ENCODE measurements around the gene CISD3.

CISD3 gene

GRCh38 chr17:38709864-38710603 is 20.1 kb upstream of the CISD3 start:
- Histone ChIP-seq H3K36me3 (ENCODE audit: control insufficient read depth in 1 of 2, insufficient read depth in 2 of 2, low read length in 2 of 2) (peaks cover 46 to 63% of the 10 kb centered on the region in 2 donors), H3K27me3 (ENCODE audit: low read depth, low read length) (no peaks in the 10 kb centered on the region), H3K27ac (ENCODE audit: low read length) (no peak overlapping the region), H3K9me3 (ENCODE audit: control insufficient read depth in 1 of 2, low read length in 2 of 2) (no peaks in the 10 kb centered on the region), H3K4me3 (ENCODE audit: low read depth in 1 of 2, low read length in 2 of 2) (no peak overlapping the region), H3K4me1 (ENCODE audit: control insufficient read depth in 1 of 2, insufficient read depth in 2 of 2, low read length in 2 of 2) (peaks cover 4 to 13% of the 10 kb centered on the region in 2 donors)

GRCh38 chr17:38710604-38710962 is 19.6 kb upstream of the CISD3 start:
- Histone ChIP-seq H3K27me3 (ENCODE audit: low read depth, low read length) (no peaks in the 10 kb centered on the region), H3K27ac (ENCODE audit: low read length) (no peak overlapping the region), H3K36me3 (ENCODE audit: control insufficient read depth in 1 of 2, insufficient read depth in 2 of 2, low read length in 2 of 2) (peaks cover 51 to 67% of the 10 kb centered on the region in 2 donors), H3K4me1 (ENCODE audit: control insufficient read depth in 1 of 2, insufficient read depth in 2 of 2, low read length in 2 of 2) (peaks cover 4 to 13% of the 10 kb centered on the region in 2 donors), H3K9me3 (ENCODE audit: control insufficient read depth in 1 of 2, low read length in 2 of 2) (no peaks in the 10 kb centered on the region), H3K4me3 (ENCODE audit: low read depth in 1 of 2, low read length in 2 of 2) (no peak overlapping the region)

- no peak overlapping the region for H3K27ac ChIP-seq (ENCODE audit: low read length)
Observed at GRCh38 chr17:38710985-38711384, 19.2 kb upstream of the CISD3 start.

GRCh38 chr17:38711792-38712571 is 18.2 kb upstream of the CISD3 start:
- Histone ChIP-seq H3K4me3 (ENCODE audit: low read depth in 1 of 2, low read length in 2 of 2) (no peak overlapping the region), H3K4me1 (ENCODE audit: control insufficient read depth in 1 of 2, insufficient read depth in 2 of 2, low read length in 2 of 2) (peaks cover 0 to 6% of the 10 kb centered on the region in 2 donors), H3K27ac (ENCODE audit: low read length) (no peak overlapping the region), H3K9me3 (ENCODE audit: control insufficient read depth in 1 of 2, low read length in 2 of 2) (no peaks in the 10 kb centered on the region), H3K27me3 (ENCODE audit: low read depth, low read length) (no peaks in the 10 kb centered on the region), H3K36me3 (ENCODE audit: control insufficient read depth in 1 of 2, insufficient read depth in 2 of 2, low read length in 2 of 2) (peaks cover 58 to 81% of the 10 kb centered on the region in 2 donors)

More at GRCh38 chr17:38710985-38711384, 19.2 kb upstream of the CISD3 start:
- H3K9me3 ChIP-seq (ENCODE audit: control insufficient read depth in 1 of 2, low read length in 2 of 2), result no peaks in the 10 kb centered on the region
- peaks cover 4 to 13% of the 10 kb centered on the region in 2 donors for H3K4me1 ChIP-seq (ENCODE audit: control insufficient read depth in 1 of 2, insufficient read depth in 2 of 2, low read length in 2 of 2)
- peaks cover 52 to 71% of the 10 kb centered on the region in 2 donors for H3K36me3 ChIP-seq (ENCODE audit: control insufficient read depth in 1 of 2, insufficient read depth in 2 of 2, low read length in 2 of 2)
- no peak overlapping the region for H3K4me3 ChIP-seq (ENCODE audit: low read depth in 1 of 2, low read length in 2 of 2)
- H3K27me3 ChIP-seq (ENCODE audit: low read depth, low read length), result no peaks in the 10 kb centered on the region

- Histone ChIP-seq H3K27me3 (ENCODE audit: low read depth, low read length) (no peaks in the 10 kb centered on the region), H3K4me1 (ENCODE audit: control insufficient read depth in 1 of 2, insufficient read depth in 2 of 2, low read length in 2 of 2) (peaks cover 0 to under 1% of the 10 kb centered on the region in 2 donors), H3K27ac (ENCODE audit: low read length) (no peak overlapping the region), H3K4me3 (ENCODE audit: low read depth in 1 of 2, low read length in 2 of 2) (no peak overlapping the region), H3K36me3 (ENCODE audit: control insufficient read depth in 1 of 2, insufficient read depth in 2 of 2, low read length in 2 of 2) (peaks cover 63 to 83% of the 10 kb centered on the region in 2 donors), H3K9me3 (ENCODE audit: control insufficient read depth in 1 of 2, low read length in 2 of 2) (no peaks in the 10 kb centered on the region)
Observed at GRCh38 chr17:38712593-38712992, 17.5 kb upstream of the CISD3 start.

- H3K4me1 ChIP-seq (ENCODE audit: control insufficient read depth in 1 of 2, insufficient read depth in 2 of 2, low read length in 2 of 2), result no peaks in the 10 kb centered on the region
- no peaks in the 10 kb centered on the region for H3K27me3 ChIP-seq (ENCODE audit: low read depth, low read length)
- no peak overlapping the region for H3K4me3 ChIP-seq (ENCODE audit: low read depth in 1 of 2, low read length in 2 of 2)
- H3K36me3 ChIP-seq (ENCODE audit: control insufficient read depth in 1 of 2, insufficient read depth in 2 of 2, low read length in 2 of 2), result peaks cover 63 to 81% of the 10 kb centered on the region in 2 donors
- H3K9me3 ChIP-seq (ENCODE audit: control insufficient read depth in 1 of 2, low read length in 2 of 2), result no peaks in the 10 kb centered on the region
- H3K27ac ChIP-seq (ENCODE audit: low read length), result no peak overlapping the region
Observed at GRCh38 chr17:38713456-38714075, 16.6 kb upstream of the CISD3 start.

GRCh38 chr17:38715216-38715943 is 14.8 kb upstream of the CISD3 start:
- Histone ChIP-seq H3K4me1 (ENCODE audit: control insufficient read depth in 1 of 2, insufficient read depth in 2 of 2, low read length in 2 of 2) (no peaks in the 10 kb centered on the region), H3K36me3 (ENCODE audit: control insufficient read depth in 1 of 2, insufficient read depth in 2 of 2, low read length in 2 of 2) (peaks cover 52 to 86% of the 10 kb centered on the region in 2 donors), H3K27ac (ENCODE audit: low read length) (no peak overlapping the region), H3K4me3 (ENCODE audit: low read depth in 1 of 2, low read length in 2 of 2) (no peak overlapping the region), H3K9me3 (ENCODE audit: control insufficient read depth in 1 of 2, low read length in 2 of 2) (no peaks in the 10 kb centered on the region), H3K27me3 (ENCODE audit: low read depth, low read length) (no peaks in the 10 kb centered on the region)

- H3K9me3 ChIP-seq (ENCODE audit: control insufficient read depth in 1 of 2, low read length in 2 of 2), result no peaks in the 10 kb centered on the region
- no peak overlapping the region for H3K4me3 ChIP-seq (ENCODE audit: low read depth in 1 of 2, low read length in 2 of 2)
- H3K36me3 ChIP-seq (ENCODE audit: control insufficient read depth in 1 of 2, insufficient read depth in 2 of 2, low read length in 2 of 2), result peaks cover 57 to 86% of the 10 kb centered on the region in 2 donors
- H3K27me3 ChIP-seq (ENCODE audit: low read depth, low read length), result no peaks in the 10 kb centered on the region
- H3K4me1 ChIP-seq (ENCODE audit: control insufficient read depth in 1 of 2, insufficient read depth in 2 of 2, low read length in 2 of 2), result no peaks in the 10 kb centered on the region
- no peak overlapping the region for H3K27ac ChIP-seq (ENCODE audit: low read length)
Observed at GRCh38 chr17:38716368-38717005, 13.7 kb upstream of the CISD3 start.

GRCh38 chr17:38717139-38717745 is 12.9 kb upstream of the CISD3 start:
- H3K4me3 ChIP-seq (ENCODE audit: low read depth in 1 of 2, low read length in 2 of 2), result no peak overlapping the region
- peaks cover 0 to 5% of the 10 kb centered on the region in 2 donors for H3K4me1 ChIP-seq (ENCODE audit: control insufficient read depth in 1 of 2, insufficient read depth in 2 of 2, low read length in 2 of 2)
- H3K27ac ChIP-seq (ENCODE audit: low read length), result no peak overlapping the region
- no peaks in the 10 kb centered on the region for H3K27me3 ChIP-seq (ENCODE audit: low read depth, low read length)
- H3K9me3 ChIP-seq (ENCODE audit: control insufficient read depth in 1 of 2, low read length in 2 of 2), result no peaks in the 10 kb centered on the region
- peaks cover 52 to 86% of the 10 kb centered on the region in 2 donors for H3K36me3 ChIP-seq (ENCODE audit: control insufficient read depth in 1 of 2, insufficient read depth in 2 of 2, low read length in 2 of 2)

- Histone ChIP-seq H3K27ac (ENCODE audit: low read length) (no peak overlapping the region), H3K36me3 (ENCODE audit: control insufficient read depth in 1 of 2, insufficient read depth in 2 of 2, low read length in 2 of 2) (peaks cover 33 to 68% of the 10 kb centered on the region in 2 donors), H3K27me3 (ENCODE audit: low read depth, low read length) (no peaks in the 10 kb centered on the region)
Observed at GRCh38 chr17:38719289-38719942, 10.7 kb upstream of the CISD3 start.

More at GRCh38 chr17:38719289-38719942, 10.7 kb upstream of the CISD3 start:
- Histone ChIP-seq H3K4me3 (ENCODE audit: low read depth in 1 of 2, low read length in 2 of 2) (no peak overlapping the region), H3K4me1 (ENCODE audit: control insufficient read depth in 1 of 2, insufficient read depth in 2 of 2, low read length in 2 of 2) (peaks cover 0 to 7% of the 10 kb centered on the region in 2 donors), H3K9me3 (ENCODE audit: control insufficient read depth in 1 of 2, low read length in 2 of 2) (no peaks in the 10 kb centered on the region)
